Transverse colon (tissue), 4 donors: Measurements from ENCODE around the gene VPS41.

Experiments used
- CTCF ChIP-seq, 5 experiments: fragments of 200-600 bp in 3 of 5; fragments of 450-650 bp in 2 of 5; sonication (generic) in 3 of 5; IDR thresholded peaks; 1 replicate in 2 of 5; 2 replicates in 3 of 5; pipeline ENCODE4 v1.5.1; 2016 to 2017; ENCODE audit warnings: antibody characterized with exemption in 5 of 5, inconsistent platforms in 3 of 5, mild to moderate bottlenecking in 2 of 5, moderate library complexity in 1 of 5
- POLR2A ChIP-seq: fragments of 450-650 bp; IDR thresholded peaks from one replicate; pipeline ENCODE4 v1.6.1; 2016; ENCODE audit warnings: antibody characterized with exemption, mild to moderate bottlenecking, moderate library complexity
- POLR2AphosphoS5 ChIP-seq, 3 donors: sonication (generic); formaldehyde crosslinking; IDR thresholded peaks; one replicate each; pipeline ENCODE4 v1.6.1; 2016; ENCODE audit warnings: antibody characterized with exemption in 3 of 3

GRCh38 chr7:38796626-38797501 lies 112.1 kb downstream of the VPS41 start:
- peak; percentile 63 to 79 (median 73) for TF ChIP-seq CTCF (IDR thresholded peaks at IDR 0.05)
- TF ChIP-seq POLR2A: no peak
- no peak for TF ChIP-seq POLR2AphosphoS5 (IDR thresholded peaks at IDR 0.05)
